AG08396 (cell line): ENCODE measurements around the gene GABRG3.

Experiments
- DNase-seq: peaks from one replicate; pipeline ENCODE4 v3.0.0; 2012; ENCODE audit warnings: low spot score, mixed read lengths

Gene GABRG3

DNA sequence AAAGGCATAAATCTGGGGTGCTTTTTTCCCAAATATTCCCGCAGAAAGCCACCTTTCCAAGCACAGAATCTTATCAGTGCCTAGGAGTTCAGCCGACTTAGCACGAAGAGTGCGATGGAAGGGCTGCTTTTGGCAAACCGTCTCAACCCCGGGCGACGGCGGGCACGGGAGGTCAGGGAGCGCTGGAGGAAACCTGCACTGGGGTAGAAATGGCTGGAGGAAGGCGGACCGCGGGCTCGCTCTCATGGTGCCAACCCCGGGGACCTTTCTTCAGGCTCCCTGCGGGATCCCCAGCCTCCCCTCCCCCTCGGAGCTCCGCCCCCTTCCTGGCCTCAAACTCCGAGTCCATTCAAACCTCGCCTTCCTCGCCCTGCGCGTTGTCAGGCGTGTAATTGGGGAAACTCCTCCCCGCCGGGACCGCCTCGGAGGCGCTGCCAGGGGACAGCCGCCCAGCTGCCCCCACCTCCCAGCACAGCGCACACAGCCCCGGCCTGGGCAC lies at the start of gene GABRG3:
Gene GABRG3, plus strand, starts transcription at position 470 of the 499 bp plus-strand sequence.
- DNase-seq, result no peak

DNA sequence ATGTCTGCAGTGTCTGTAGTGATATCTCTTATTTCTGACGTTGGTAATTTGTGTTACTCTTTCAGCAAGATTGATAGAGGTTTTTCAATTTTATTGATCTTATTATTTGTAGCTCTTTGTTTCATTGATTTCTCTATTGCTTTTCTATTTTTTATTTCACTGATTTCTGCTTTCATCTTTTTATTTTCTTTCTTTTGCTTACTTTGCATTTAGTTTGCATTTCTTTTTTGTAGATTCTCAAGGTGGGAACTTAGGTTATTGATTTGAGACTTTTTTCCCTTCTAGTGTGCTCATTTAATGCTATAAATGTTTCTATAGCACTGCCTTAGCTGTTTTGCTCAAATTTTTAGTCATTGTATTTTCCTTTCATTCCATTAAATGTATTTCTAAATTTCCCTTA lies 49.5 kb upstream of the GABRG3 start:
- DNase-seq, result no peak

DNA sequence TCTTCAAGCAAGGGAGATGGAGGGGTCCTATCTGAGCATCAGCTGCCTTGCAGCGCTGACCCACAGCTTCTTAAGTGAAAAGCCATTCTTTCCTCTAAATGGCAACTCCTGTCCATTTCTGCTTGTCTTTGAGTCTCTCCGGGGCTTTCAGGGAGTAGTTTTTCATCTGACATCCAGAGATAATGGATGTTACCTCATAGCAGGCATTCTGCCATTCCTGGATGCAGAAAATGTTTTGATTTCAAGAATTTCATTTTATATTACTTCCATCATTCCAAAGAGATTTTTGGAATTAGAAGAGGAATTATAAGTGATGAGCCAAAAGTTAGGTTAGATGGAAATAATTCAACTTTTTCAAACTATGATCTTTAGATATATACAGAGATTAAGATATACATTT lies 44.9 kb upstream of the GABRG3 start:
- no peak for DNase-seq

DNA sequence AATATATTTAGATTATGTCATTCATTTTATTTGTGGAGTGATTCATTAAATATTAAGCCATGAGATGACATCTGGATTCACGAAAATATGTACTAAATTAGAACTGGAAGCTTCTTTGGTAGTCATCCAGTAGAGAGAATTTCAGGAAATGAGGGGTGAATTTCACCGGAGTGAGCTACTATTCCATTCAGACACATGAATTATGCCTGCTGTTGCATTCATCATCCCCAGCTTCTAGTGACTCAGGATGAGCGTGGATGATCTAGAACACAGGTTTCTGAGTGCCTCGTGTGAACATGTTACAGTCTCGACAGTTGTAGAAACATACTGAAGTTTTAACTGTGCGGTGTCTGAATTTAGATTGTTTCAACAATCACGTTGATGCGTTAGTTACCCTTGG lies 42.9 kb upstream of the GABRG3 start:
- DNase-seq, result no peak

DNA sequence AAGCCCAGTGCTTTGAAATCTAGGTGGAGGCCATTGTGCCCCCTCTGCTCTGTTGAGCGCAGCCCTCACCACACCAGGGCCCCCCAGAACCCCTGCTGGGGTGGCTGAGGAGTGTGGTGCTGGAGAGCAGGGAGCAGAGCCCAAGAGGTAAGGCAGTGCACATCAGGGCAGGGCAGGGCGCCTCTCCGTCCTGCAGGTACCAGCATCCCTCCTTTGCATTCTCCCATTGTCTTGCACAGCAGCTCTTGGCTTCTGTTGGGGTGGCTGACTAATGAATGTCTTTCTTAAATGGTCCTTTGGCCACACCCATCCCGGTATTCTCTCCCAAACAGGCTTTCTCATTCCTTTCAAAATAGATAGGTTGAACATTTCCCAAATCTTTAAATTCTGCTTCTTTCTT lies 41.4 kb upstream of the GABRG3 start:
- DNase-seq, result no peak

DNA sequence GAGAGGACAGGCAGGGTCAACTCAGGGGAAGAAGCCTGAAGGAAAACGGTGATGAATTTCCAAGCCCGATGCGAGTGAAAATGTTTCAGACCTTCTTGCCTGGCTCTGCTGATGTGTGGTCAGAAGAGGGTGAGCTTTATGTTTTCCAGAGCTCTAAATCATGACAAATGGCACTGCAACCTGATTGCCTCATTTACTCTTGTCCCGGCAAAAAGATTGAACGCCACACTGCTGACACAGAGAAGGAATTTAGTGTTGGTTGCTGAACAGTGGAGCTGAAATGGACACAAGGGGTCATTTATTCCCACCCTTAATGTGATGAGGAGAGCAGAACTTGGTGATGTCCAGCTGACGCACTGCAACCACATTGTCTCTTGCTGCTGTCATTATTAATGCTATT lies 36.1 kb upstream of the GABRG3 start:
- no peak for DNase-seq

DNA sequence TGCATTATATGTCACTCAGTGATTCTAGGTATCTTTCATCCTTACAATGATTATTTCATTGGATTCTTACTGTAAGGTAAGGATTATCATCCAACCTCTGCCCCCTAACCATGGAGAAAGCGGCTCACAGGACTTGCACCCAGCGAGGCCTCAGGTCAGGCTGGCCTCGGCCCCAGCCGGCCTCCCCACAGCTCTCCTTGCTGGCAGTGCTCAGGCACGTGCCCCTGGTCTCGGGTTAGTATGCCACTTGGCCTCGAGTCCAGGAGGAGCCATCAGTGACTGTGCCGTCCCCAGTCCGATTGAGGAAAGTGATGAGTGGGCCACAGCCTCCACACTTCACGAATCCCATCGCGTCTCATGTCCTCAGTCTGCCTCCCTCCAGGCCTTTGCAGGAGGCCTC lies 35.7 kb upstream of the GABRG3 start:
- no peak for DNase-seq

DNA sequence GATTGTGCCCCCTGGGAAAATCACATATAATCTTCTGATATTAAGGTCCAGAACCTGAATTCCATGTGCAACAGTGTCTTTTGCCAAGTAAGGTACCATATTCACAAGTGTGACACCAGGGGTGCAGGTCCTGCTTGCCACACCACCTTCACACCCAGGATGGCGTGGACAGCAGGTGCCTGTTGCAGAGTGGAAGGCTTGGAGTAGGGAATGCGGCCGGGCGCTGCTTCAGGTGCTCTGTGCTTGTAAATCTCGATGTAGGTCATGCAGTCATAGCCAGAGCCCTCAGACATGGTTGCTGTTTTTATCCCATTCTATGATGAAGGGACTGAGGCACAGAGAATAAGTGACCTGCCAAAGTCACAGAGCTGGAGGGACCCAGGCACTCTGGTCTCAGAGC lies 34.5 kb upstream of the GABRG3 start:
- no peak for DNase-seq

DNA sequence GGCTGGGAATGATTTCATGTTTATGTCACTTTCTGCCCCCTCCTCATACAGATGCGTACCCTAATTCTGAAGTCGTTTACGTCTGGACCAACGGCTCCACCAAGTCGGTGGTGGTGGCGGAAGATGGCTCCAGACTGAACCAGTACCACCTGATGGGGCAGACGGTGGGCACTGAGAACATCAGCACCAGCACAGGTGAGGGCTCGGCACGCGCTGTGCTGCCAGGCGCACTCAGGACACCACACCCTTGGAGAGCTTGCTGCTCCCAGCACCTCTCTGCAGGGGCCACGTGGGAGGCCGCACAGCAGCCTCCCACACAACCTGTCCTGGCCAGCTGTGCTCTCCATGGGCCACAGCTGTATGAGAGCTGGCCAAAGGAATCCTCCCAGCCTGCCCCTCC lies 33.8 kb upstream of the GABRG3 start:
- no peak for DNase-seq

DNA sequence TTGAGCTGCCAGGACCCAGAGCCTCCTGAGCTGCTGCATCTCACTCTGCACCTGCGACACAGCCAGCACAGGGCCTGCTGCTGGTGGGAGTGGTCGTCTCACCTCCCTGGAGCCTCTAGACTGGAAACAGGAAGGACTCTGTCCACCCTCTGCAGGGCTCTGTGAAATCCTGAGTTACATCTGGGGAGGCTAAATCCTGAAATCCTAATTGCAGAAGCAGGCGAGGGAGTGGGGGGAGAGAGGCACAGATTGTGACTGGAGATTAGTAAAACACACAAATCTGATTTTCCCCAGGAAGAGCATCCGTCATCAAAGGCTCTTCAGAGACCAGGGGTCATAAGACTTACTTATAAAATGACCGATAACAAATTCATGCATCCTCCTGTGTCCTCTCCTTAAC lies 31.6 kb upstream of the GABRG3 start:
- no peak for DNase-seq

DNA sequence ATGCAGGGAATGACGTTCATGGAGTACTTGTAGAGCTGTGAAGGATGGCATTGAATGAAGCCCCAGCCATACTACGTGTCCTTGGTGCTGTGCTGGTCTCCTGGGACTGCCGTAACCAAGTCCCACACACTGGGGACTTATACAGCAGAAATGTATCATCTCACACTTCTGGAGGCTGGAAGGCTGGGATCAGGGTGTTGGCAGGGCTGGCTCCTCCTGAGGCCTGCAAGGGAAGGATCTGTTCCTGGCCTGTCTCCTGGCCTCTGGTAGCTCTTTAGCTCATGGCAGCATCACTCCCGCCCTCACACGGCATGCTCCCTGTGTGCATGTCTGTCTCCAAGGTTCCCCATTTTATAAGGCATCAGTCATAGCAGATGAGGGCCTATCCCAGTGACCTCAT lies 29.5 kb upstream of the GABRG3 start:
- no peak for DNase-seq

DNA sequence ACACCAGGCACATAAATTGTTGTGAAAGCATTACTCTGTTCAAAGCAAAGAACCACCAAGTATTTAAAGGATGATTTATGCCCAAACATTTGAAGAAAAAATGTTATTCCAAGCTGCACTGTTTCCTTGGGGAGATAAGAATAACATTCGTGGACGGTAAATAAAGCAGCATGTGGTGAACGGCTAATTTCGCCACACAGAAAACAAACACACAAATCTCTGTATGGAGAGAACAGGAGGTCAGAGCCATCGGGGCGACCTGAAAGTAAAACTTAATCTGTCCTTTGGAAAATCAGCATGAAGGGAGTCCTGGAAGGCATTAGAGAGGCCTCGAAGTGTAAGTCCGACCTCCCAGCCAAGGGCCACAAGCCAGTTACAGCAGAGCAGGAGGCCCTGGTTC lies 27.1 kb upstream of the GABRG3 start:
- DNase-seq, result no peak

DNA sequence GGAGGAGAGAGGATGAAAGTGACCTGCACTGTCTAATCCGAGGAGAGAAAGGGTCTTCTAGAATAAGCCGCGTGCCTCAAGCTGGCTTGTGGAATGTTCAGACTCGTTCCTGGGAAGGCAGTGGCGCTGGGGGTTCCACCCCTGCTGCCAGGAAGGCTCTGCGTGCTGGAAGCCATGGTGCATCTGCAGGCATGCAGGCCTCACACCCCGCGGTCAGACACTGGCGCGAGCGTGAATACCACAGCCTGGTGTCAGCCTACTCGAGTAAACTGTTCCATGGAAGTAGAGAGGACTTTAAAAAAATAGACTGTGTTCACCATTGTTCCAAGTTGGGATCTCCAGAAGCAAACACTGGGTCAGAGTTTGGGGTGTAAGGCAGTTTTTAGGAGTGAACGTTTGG lies 25.9 kb upstream of the GABRG3 start:
- no peak for DNase-seq

DNA sequence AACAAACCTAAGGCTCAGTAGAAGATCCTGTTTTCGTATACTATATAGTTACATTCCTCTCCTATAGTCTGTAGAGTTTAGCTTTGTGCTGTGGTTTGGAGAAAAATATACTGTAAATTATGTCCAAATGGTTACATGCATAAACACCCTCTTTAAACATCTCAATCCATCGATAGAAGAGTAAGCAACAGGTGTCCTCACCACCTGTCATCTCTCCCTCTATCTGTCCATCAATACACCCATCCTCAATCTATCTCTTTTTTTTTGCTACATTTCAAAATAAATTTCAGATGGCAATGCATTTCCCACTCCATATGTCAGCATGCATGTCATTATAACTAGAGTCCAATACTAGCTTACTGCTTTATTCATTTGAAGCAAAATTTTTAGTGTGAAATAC lies 21.0 kb upstream of the GABRG3 start:
- DNase-seq, result no peak

DNA sequence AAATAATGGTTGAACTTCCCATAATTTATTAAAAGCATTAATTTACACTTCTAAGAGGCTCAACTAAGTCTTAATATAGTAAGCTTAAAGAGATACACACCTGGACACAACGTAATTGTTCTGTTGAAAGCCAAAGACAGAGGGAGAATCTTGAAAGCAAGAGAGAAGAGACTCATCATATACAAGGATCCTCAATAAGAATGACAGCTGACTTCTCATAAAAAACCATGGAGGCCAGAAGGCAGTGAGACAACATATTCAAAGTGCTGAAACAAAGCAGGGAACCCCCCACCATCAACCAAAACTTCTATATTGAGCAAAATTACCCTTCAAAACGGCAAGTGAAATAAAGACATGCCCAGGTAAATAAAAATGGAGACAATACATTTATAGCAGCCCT lies 16.6 kb upstream of the GABRG3 start:
- no peak for DNase-seq

DNA sequence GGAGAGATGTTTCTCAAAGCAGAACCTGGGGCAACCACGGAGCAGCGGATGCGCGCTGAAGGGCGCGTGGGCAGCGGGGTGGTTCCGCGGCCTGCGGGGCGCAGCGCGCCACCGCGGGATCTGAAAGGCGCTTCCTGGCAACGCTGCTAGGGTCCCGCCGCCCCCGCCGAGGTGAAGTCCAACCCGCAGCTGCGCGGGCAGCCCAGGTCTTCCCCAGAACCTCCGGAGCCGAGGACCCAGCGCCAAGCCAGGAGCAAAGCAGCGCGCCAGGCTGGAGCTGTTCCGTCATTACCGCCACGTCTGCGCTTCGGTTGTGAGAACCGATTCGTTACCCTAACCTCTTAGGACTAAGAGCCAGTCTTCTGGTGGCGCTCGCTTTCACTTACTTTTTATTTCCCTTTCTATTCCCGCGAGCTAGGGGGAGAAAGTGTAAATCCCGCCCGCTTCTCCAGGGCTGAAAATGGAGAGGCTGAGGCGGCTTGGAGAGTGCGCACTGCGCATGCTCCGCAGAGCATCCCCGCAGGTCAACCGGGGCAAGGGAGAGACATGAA lies 3.2 kb upstream of the GABRG3 start:
- DNase-seq, result no peak

DNA sequence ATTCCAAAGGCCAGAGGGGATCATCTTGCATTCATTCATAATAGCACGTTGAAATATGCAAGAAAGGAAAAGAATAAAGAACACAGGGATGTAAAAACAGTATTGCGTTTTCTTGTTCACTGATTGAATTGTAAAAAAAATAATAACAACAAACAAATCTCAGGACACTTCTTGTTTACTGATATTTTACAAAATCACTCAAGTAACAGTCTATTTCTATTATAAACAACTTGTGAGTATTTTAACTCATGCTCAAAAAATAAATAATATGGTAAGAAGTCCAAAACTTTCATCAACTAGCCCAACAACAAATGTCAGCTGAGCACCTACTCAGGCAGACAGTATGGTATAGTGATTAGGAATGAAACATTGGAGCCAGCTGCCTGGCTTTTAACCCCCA lies 2.2 kb upstream of the GABRG3 start:
- DNase-seq, result no peak

DNA sequence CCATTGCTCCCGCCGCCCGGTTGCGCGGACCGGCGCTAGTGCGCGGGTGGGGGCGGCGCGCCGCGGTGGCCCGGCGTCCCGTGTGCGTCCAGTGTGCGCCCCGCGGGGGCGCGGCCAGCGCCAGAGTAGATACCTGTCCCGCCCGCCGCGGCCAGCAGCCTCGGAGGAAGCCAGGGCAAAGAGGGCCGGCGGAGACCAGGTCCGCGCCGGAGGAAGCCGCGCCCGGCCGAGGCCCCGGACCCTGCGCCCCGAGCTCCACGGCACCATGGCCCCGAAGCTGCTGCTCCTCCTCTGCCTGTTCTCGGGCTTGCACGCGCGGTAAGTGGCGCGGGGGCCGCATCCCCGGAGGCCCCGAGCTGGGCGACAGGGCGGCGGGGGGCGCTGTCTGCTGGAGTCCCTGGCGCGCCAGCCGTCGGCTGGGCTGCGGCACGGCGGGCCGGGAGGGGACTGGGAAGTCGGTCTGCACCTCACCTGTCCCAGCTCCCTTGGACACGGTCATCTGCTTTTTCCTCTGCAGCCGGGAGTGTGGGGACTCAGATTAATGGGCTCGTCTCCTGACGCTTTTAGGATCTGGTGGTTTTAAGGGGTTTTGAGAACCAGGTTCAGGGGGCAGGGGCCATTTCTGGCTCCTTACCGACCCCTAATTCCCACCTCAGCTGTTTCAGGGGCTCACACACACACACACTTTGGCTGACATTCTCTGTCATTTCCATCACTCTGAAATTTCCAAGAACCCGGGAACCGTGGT lies 464 bp downstream of the GABRG3 start:
- DNase-seq, result no peak

DNA sequence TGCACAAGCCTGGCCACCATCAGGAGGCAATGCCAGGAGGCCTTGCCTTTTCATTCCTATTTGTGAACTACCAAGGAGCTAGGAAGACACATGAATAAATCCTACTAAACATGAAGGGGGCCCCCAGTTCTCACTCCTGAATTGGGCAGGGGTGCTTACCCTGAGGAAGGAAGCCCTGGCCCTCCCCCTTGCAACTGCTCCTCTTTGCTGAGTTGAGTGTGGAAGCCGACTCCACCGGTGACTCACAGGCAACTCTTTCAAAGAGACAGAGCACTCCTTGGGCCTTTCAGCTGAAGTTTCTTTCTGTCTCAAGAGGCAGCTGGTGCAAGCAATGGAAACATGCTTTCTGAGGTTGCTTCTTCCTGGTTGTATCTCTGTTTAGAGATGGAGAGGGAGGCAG lies 1.7 kb downstream of the GABRG3 start:
- no peak for DNase-seq

DNA sequence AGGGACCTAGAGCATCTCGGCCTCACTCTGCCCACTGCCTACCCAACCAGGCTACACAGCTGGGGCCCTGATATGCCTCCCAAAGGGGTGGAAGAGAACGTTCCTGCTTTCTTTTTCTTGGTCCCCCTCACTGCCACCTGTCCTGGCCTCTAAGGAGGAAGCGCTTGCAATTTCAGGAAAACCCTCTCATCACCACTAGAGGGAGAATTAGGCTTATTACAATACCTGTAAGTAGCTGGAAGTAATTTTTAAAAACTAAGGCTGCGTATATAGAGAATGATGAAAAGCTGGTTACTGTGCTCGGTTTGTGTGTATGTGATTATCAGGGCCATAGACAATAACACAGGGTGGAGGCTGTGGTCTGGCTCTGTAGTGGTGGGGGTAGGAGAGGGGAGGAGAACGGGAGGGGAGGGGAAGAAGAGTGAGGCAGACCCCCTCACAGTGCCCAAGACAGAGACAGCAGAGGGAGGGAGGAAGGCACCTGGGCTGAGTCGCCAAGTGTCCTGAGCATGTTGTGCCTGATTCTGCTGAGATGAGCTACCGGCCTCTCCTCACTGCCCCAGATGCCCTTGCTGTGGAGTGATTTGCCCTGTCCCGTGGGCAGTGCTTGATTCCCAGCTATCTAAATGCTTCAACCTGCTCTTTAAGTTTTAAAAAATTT lies 3.3 kb downstream of the GABRG3 start:
- no peak for DNase-seq

DNA sequence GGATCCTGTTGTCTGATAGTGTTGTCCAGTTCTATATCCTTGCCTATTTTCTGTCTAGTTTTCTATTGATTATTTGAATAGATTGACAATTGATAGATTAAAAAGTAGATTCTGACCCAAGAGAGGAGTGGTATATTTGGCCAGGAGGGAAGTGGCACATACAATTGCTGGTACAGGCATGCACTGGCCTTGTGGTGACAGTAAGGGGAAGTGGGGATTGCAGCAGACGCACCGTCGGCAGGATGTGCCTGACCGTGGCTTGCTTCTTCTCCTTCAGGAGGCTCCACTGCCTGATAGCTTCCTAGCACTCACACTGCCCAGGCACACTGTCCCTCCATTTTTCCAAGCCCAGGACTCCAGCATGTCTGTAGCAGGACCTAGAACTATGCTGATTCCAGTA lies 10.5 kb downstream of the GABRG3 start:
- no peak for DNase-seq

DNA sequence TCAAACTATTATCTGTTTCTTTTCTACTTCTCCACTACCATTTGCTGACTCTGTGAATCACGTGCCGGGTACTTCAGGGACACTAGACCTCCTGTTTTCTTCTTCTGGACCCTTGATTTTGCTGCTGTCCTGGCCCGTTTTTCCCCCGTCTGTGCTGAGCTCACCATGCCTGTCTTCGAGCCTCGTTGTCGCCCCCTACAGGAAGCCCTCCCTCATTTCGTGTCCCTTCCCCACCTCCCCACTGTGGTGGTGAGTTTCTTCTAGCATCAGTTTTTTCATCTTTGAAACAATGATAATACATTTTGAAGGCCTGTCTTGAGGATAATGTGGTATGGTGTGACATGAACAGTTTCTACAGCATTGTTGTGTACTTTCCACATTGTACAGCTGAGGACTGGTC lies 12.8 kb downstream of the GABRG3 start:
- no peak for DNase-seq

DNA sequence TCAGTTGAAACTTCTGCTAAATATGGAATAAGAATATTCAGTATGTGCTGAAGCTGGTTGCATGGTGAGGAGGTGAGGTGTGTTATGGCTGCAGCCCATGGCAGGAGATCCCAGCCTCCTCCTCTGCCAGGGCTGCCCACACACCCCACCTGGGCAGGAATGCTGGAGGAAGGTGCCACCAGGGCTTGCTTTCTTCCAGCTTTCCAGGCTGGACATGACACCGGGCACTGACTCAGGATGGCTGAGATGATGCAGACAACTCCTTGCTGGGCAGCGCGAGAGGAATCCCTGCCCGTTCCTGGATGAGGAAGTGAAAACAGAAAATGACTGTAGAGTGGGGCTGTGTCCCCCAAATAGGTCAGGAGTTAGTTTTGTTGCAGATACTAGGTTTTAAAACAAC lies 14.1 kb downstream of the GABRG3 start:
- DNase-seq, result no peak

DNA sequence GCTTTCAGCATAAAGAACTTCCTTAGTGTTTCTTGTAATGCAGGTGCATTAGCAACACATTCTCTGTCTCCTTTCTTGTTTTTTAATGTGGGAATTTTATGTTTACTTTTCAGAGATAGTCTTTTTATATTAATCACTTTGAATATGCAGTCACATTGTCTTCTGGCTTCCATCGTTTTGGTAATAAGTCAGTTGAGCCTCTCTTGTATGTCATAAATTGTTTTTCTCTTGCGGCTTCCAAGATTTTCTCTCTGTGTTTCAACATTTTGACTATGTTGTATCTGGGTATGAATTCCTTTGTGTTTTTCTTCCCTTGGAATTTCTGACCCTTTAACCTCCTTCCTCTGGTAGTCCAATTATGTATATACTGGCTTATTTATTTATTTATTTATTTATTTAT lies 25.3 kb downstream of the GABRG3 start:
- no peak for DNase-seq
